PFSK-1 (cell line): ENCODE results near the gene CDK6.

Experiments
- FOXP2 ChIP-seq: optimal IDR thresholded peaks from 2 replicates; pipeline ENCODE3; 2011; ENCODE audit warnings: borderline replicate concordance, control low read depth, inconsistent platforms; ENCODE audit not compliant: insufficient read depth; ENCODE audit errors: extremely low read length, extremely low read depth
- POLR2AphosphoS5 ChIP-seq: IDR thresholded peaks from 2 replicates; pipeline ENCODE4 v1.6.1; 2012; ENCODE audit warnings: low read depth, mild to moderate bottlenecking, control low read depth, low read length, moderate library complexity
- REST ChIP-seq, 2 experiments: IDR thresholded peaks; 2 replicates each; pipeline versions ENCODE4 v1.6.1 to v1.8.0; 2011 to 2012; ENCODE audit warnings: low read depth in 2 of 2, low read length in 2 of 2, control low read depth in 1 of 2, inconsistent platforms in 1 of 2, mild to moderate bottlenecking in 1 of 2, moderate library complexity in 1 of 2; ENCODE audit not compliant: insufficient read depth in 1 of 2
- TAF1 ChIP-seq: IDR thresholded peaks from 2 replicates; pipeline ENCODE4 v1.6.1; 2012; ENCODE audit warnings: low read length, control low read depth, borderline replicate concordance; ENCODE audit not compliant: insufficient read depth

DNA sequence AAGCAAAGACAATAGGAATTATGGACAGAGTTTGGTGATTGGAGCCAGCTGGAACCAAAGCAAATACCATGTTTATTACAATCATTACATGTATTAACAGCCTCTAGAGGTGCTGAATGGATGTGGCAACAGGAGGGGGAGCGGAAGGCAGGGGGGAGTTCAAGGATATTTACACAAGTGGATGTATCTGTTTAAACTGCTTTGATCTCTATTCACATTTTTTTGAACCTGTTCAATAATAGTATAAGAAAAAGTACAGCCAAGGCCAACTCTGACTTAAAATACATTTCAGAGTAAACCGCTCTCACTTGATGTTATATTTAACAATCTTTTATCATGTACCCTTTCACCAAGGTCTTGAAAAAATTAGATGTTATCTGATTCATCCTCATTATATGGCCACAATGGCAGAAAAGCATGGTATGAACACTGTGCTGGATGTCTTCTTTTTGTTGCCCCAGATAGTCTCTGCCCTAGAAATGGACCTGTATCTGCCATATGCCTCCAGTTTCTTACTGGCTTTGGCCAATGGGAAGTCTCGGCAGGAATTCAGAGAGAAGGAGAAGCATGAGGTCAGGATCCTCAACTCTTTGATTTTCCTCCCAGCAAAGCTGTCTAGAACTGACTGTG lies 158.0 kb downstream of the CDK6 start:
- TF ChIP-seq POLR2AphosphoS5 (no peak), REST (IDR thresholded peaks at IDR 0.05; ENCODE audit: insufficient read depth in 1 of 2, low read depth in 2 of 2, low read length in 2 of 2) (no peak), TAF1 (no peak), FOXP2 (no peak)
